DND-41 (cell line): ENCODE data around the gene PGM2L1.

Experiments
- CTCF ChIP-seq: IDR thresholded peaks from 2 replicates; pipeline ENCODE4 v1.5.1; 2012; ENCODE audit warnings: borderline replicate concordance, low read length, moderate library complexity, mild to moderate bottlenecking; ENCODE audit not compliant: poor library complexity, severe bottlenecking; ENCODE audit errors: extremely low read depth
- EZH2 ChIP-seq: IDR thresholded peaks from 3 replicates; pipeline ENCODE4 v1.6.1; 2012; ENCODE audit warnings: borderline replicate concordance, low read depth, mild to moderate bottlenecking, moderate library complexity, low read length, inconsistent platforms; ENCODE audit not compliant: severe bottlenecking

GRCh38 chr11:74319139-74319816, 79.0 kb downstream of the PGM2L1 start:
- TF ChIP-seq CTCF (no peak), EZH2 (no peak)
